Right lobe of liver (tissue), 6 donors: ENCODE results near the gene ADAMTS3. TPM values are rescaled to one million over a fixed set of nuclear protein-coding genes. Genes with fewer than 3 reads are reported as not detected.

Source experiments
- ATAC-seq, 4 donors: fragments of 200-7000 bp; cut with Tn5 transposase; one replicate each; pipeline ENCODE4 v1.9.1; 2020; ENCODE audit warnings: mild to moderate bottlenecking in 4 of 4, moderate library complexity in 4 of 4
- DNase-seq, 3 donors: peaks; one replicate each; pipeline ENCODE4 v3.0.0-alpha.2; 2020
- H3K27ac ChIP-seq, 3 donors: fragments of 200-600 bp; one replicate each; pipeline ENCODE4 v1.8.0; 2022
- H3K27me3 ChIP-seq, 2 donors: fragments of 200-600 bp; one replicate each; pipeline ENCODE4 v1.8.0; 2022
- H3K36me3 ChIP-seq, 4 donors: fragments of 200-600 bp; sonication (generic) in 1 of 4; one replicate each; pipeline versions ENCODE4 v1.5.1 to v1.8.0; 2017 to 2022; ENCODE audit warnings: control low read depth in 1 of 4
- H3K4me1 ChIP-seq, 4 donors: fragments of 200-600 bp; sonication (generic) in 1 of 4; one replicate each; pipeline versions ENCODE4 v1.5.1 to v1.8.0; 2017 to 2022; ENCODE audit warnings: control low read depth in 1 of 4
- H3K4me3 ChIP-seq, 3 donors: fragments of 200-600 bp; one replicate each; pipeline ENCODE4 v1.8.0; 2022
- H3K9me3 ChIP-seq, 4 donors: fragments of 200-600 bp; sonication (generic) in 1 of 4; one replicate each; pipeline versions ENCODE4 v1.5.1 to v1.8.0; 2017 to 2022; ENCODE audit warnings: control low read depth in 1 of 4
- CTCF ChIP-seq, 4 donors: fragments of 200-600 bp in 3 of 4; fragments of 450-650 bp in 1 of 4; IDR thresholded peaks; one replicate each; pipeline versions ENCODE4 v1.5.1 to v1.8.0; 2016 to 2022; ENCODE audit warnings: antibody characterized with exemption in 4 of 4, mild to moderate bottlenecking in 2 of 4
- POLR2A ChIP-seq: fragments of 450-650 bp; IDR thresholded peaks from one replicate; pipeline ENCODE4 v1.6.1; 2017; ENCODE audit warnings: antibody characterized with exemption, mild to moderate bottlenecking
- WGBS: methylation state at CpG from one replicate; pipeline ENCODE4 v1.1.6; 2018; ENCODE audit warnings: low coverage, low lambda C conversion rate; ENCODE audit not compliant: insufficient coverage; ENCODE audit errors: missing lambda C conversion rate; 5-methylcytosine and 5-hydroxymethylcytosine counted together
- intact Hi-C, 2 donors: fragments of 100-400 bp; cut with DNase I; formaldehyde crosslinking; loops; one replicate each; pipeline versions ENCODE4 v1.11.2 to v1.14.1; 2022
- total RNA-seq, 6 experiments: library from RNA; depleted of rRNA in 2 of 6; stranded (reverse); fragments of >200 nt in 2 of 6; fragmentation: NEBNext Ultra II Directional in 3 of 6; extraction: Animal tissue kit (Norgen Biotek cat#: 25700) in 3 of 6; gene quantifications; one replicate each; pipeline versions ENCODE4 v1.1.0 to v1.2.4, GENCODE V29; 2016 to 2023
- donor health status: DM: no; HTN: yes; CAD: no.
- donor health status: DM: no; HTN: no; CAD: no.
- donor health status: DM: no; HTN: no; CAD: no.
- donor health status: DM: no; HTN: yes; CAD: no.
- donor health status: DM: no; HTN: yes; CAD: no.

Gene ADAMTS3
- total RNA-seq, 6 experiments from 2014 or later, result 0.12 to 0.64 (median 0.42) TPM

GRCh38 chr4:72602396-72603376, 33.7 kb upstream of the ADAMTS3 start:
- ATAC-seq, result no peak
- Histone ChIP-seq H3K4me3 (no peak overlapping the region), H3K9me3 (no peaks in the 10 kb centered on the region), H3K4me1 (no peaks in the 10 kb centered on the region), H3K36me3 (no peaks in the 10 kb centered on the region), H3K27me3 (no peaks in the 10 kb centered on the region), H3K27ac (no peak overlapping the region)
- DNase-seq, result no peak
- intact Hi-C loops, result no loop called here
- TF ChIP-seq CTCF (IDR thresholded peaks at IDR 0.05), result no peak
- no peak for TF ChIP-seq POLR2A
- 65% methylated on average over 3 of the region's 3 CpGs for WGBS

GRCh38 chr4:72591547-72592454, 22.8 kb upstream of the ADAMTS3 start:
- TF ChIP-seq CTCF (IDR thresholded peaks at IDR 0.05), result no peak
- TF ChIP-seq POLR2A, result no peak
- DNase-seq (no peak), ATAC-seq (no peak)
- Histone ChIP-seq H3K36me3 (no peaks in the 10 kb centered on the region), H3K9me3 (no peaks in the 10 kb centered on the region), H3K4me3 (no peak overlapping the region), H3K27me3 (no peaks in the 10 kb centered on the region), H3K27ac (no peak overlapping the region), H3K4me1 (peaks cover 0 to 3% (median 0%) of the 10 kb centered on the region in 4 donors)
- WGBS, result 67% methylated on average over 11 of the region's 11 CpGs
- intact Hi-C loops, result no loop called here

- H3K4me3 ChIP-seq, result no peak overlapping the region
- DNase-seq (peak in 1 of 3 donors; percentile 73), ATAC-seq (peak; percentile 83 to 99 (median 98))
- H3K4me1 ChIP-seq, result peaks cover 0 to 3% (median 0%) of the 10 kb centered on the region in 4 donors
- H3K27ac ChIP-seq, result no peak overlapping the region
- no peaks in the 10 kb centered on the region for H3K36me3 ChIP-seq
- H3K9me3 ChIP-seq, result no peaks in the 10 kb centered on the region
- TF ChIP-seq POLR2A, result no peak
- 14% methylated on average over 2 of the region's 2 CpGs for WGBS
- H3K27me3 ChIP-seq, result no peaks in the 10 kb centered on the region
- intact Hi-C loops, result no loop called here
Observed at GRCh38 chr4:72587334-72587733, 18.3 kb upstream of the ADAMTS3 start.

GRCh38 chr4:72582853-72583252, 13.8 kb upstream of the ADAMTS3 start:
- ATAC-seq (no peak), DNase-seq (peak in 1 of 3 donors; percentile 55)
- intact Hi-C loops, result no loop called here
- H3K27ac ChIP-seq, result no peak overlapping the region
- H3K9me3 ChIP-seq, result no peaks in the 10 kb centered on the region
- no peak for TF ChIP-seq CTCF (IDR thresholded peaks at IDR 0.05)
- no peak for TF ChIP-seq POLR2A
- H3K4me3 ChIP-seq, result no peak overlapping the region
- 0% methylated on average over 1 of the region's 2 CpGs for WGBS
- no peaks in the 10 kb centered on the region for H3K36me3 ChIP-seq
- H3K27me3 ChIP-seq, result no peaks in the 10 kb centered on the region
- H3K4me1 ChIP-seq, result peaks cover 0 to 3% (median 0%) of the 10 kb centered on the region in 4 donors
